GM12874 (cell line): Measurements from ENCODE around the gene TUT4.

Source experiments
- CTCF ChIP-seq: IDR thresholded peaks from 2 replicates; pipeline ENCODE4 v1.5.1; 2011; ENCODE audit warnings: low read depth, mild to moderate bottlenecking, control low read depth, low read length, moderate library complexity; ENCODE audit not compliant: insufficient read depth

TUT4 gene, protein sequence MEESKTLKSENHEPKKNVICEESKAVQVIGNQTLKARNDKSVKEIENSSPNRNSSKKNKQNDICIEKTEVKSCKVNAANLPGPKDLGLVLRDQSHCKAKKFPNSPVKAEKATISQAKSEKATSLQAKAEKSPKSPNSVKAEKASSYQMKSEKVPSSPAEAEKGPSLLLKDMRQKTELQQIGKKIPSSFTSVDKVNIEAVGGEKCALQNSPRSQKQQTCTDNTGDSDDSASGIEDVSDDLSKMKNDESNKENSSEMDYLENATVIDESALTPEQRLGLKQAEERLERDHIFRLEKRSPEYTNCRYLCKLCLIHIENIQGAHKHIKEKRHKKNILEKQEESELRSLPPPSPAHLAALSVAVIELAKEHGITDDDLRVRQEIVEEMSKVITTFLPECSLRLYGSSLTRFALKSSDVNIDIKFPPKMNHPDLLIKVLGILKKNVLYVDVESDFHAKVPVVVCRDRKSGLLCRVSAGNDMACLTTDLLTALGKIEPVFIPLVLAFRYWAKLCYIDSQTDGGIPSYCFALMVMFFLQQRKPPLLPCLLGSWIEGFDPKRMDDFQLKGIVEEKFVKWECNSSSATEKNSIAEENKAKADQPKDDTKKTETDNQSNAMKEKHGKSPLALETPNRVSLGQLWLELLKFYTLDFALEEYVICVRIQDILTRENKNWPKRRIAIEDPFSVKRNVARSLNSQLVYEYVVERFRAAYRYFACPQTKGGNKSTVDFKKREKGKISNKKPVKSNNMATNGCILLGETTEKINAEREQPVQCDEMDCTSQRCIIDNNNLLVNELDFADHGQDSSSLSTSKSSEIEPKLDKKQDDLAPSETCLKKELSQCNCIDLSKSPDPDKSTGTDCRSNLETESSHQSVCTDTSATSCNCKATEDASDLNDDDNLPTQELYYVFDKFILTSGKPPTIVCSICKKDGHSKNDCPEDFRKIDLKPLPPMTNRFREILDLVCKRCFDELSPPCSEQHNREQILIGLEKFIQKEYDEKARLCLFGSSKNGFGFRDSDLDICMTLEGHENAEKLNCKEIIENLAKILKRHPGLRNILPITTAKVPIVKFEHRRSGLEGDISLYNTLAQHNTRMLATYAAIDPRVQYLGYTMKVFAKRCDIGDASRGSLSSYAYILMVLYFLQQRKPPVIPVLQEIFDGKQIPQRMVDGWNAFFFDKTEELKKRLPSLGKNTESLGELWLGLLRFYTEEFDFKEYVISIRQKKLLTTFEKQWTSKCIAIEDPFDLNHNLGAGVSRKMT (N-terminal part only)

DNA sequence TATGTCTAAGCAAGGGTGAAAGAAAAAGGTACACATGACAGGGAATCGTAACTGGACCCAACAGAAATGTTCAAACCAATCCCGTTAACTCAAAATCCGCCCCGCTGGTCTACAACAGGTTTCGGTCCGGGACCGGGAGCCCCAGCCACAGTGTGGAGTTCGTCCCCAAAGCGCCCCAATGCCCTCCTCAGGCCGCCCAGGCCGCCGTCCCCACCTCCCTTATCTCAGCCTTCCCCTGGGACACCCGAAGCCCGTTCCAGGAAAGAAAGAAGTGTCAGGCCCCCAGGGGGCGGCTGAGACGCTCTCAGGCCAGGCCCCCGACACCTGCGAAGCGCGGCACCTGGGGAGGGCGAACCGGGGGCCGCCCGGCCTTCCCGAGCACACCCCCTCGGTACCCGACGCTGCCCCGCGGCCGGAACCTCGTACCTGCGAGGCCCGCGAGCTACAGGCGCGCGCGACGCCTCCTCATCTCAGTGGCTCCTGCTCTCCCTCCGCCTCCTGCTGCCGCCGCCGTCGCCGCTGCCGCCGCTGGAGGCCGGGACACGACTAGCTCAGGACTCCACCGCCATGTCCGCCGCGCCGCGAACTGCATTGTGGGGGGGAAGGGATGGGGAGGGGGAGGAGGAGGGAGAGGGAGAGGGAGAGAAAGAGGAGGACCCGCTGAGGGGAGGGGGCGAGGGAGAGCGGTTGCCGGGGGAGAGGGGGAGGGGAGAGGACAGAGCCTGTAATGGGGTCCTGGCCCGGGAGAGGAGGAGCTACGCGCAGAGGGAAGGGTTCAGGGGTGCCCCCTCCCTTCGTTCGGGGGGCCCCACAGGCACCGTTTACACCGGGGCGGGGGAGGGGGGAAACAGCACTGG, at the start of gene TUT4:
TUT4 (minus strand) TSS at position 588 of the 857 bp plus-strand sequence. CDS start 26,812 bp downstream, outside the sequence.
- TF ChIP-seq CTCF, result 0 out of 2 replicates have a peak, but pooled peaks have one; percentile 5

DNA sequence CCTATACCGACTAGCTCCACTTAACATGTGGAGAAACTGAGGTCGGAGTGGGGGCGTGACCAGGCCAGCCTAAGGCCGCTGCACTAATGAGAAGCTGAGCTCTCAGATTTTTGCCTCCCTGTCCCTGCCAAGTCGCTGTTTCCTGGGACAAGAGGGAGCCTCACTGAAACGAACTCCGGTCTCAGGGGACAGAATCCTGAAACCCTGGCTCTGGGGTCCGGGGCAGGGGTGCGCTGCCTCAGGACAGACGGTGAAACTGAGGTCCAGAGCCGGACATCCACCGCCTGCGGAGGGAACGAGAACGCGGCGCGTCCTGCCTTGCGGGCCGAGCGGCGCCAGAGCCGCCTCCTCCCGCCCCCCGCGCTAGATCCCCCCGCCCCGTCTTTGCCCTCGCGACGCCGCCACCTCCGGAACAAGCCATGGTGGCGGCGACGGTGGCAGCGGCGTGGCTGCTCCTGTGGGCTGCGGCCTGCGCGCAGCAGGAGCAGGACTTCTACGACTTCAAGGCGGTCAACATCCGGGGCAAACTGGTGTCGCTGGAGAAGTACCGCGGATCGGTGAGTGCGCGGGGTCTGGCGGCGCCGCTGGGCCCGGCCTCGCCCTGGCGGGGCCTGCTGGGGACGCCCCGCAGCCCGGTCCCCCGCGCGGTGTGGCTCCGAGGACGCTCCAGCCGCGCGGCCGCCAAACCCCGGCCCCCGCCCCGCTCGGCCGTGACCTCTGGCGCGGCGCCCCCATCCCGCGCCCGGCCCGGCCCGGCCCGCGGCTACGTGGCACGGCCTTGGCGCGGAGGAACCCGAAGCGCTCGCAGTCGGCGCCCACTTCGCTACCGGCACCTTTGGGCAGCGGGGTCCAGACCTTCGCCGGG, 49.3 kb upstream of the TUT4 start, which contains the start of gene GPX7:
GPX7 (plus strand) TSS at position 381 of the 865 bp plus-strand sequence; CDS start at position 420, 39 bp downstream.
- no peak for TF ChIP-seq CTCF

DNA sequence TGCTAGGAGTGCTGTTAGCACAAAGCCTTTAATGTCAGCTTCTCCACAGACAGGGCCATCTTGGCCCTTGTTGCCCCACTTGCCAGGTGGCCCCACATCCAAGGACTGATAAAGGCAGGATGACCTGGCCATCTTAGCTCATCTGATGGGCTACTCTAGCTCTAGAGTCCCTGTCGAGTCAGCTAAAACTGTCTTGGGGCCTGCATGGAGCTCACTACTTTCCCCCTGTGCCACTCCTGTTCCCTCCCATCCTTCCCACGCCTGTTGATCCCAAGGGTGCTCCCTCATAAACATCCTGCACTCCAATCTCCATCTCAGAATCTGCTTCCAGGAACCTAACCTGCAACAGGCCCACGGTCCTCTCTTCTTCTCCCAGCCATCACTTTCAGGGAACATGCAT, 48.6 kb upstream of the TUT4 start:
- no peak for TF ChIP-seq CTCF

- TF ChIP-seq CTCF, result no peak
These were observed 47.8 kb upstream of the TUT4 start for GRCh38 chr1:52600533-52601179.

- TF ChIP-seq CTCF, result no peak
These were observed 46.3 kb upstream of the TUT4 start for GRCh38 chr1:52599236-52599635.

DNA sequence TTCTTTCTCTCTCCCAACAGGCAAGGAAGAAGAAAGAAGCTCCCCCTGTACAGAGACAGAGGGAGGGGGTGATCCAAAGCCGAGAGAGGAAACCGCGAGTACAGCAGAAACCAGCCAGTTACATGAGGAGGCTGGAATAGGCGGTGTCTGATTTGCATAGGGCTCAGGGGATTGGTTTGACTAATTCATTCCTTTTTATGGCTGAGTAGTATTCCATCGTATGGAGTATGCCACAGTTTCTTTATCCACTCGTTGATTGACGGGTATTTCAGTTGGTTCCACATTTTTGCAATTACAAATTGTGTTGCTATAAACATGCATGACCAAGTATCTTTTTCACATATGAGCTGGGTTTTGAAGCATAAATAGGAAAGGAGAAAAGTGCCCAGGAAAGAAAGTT, 45.8 kb upstream of the TUT4 start:
- TF ChIP-seq CTCF, result no peak
